OCI-LY3 (cell line): ENCODE measurements around the gene CRCP.

Source experiments
- H2AFZ ChIP-seq: fragments of 200-600, 300-600 bp; shearing (Covaris generic); 2 replicates; pipeline ENCODE4 v1.6.0; 2014; ENCODE audit warnings: antibody characterized with exemption, low read depth, low read length
- H3K27ac ChIP-seq: fragments of 200-600, 300-600 bp; sonication (generic); 2 replicates; pipeline ENCODE4 v1.5.1; 2014; ENCODE audit warnings: mild to moderate bottlenecking, low read length, moderate library complexity, mixed read lengths
- H3K27me3 ChIP-seq: fragments of 200-600, 300-600 bp; sonication (generic); 2 replicates; pipeline ENCODE4 v1.6.1; 2014; ENCODE audit warnings: low read depth, low read length, mixed read lengths
- H3K36me3 ChIP-seq: fragments of 200-600, 300-600 bp; sonication (generic); replicated peaks from 2 replicates; pipeline ENCODE3; 2014; ENCODE audit warnings: low read depth, low read length, mixed read lengths
- H3K4me1 ChIP-seq: fragments of 300-600, 200-600 bp; sonication (generic); 2 replicates; pipeline ENCODE4 v1.6.1; 2014; ENCODE audit warnings: low read length, mixed read lengths
- H3K4me2 ChIP-seq: fragments of 200-600, 300-600 bp; sonication (generic); 2 replicates; pipeline ENCODE4 v1.6.1; 2014; ENCODE audit warnings: low read length, mixed read lengths
- H3K4me3 ChIP-seq: fragments of 300-600, 200-600 bp; sonication (generic); 2 replicates; pipeline ENCODE4 v1.5.1; 2014; ENCODE audit warnings: antibody characterized with exemption, mild to moderate bottlenecking, low read length, moderate library complexity
- H3K79me2 ChIP-seq: fragments of 300-600, 200-600 bp; shearing (Covaris generic); 2 replicates; pipeline ENCODE4 v1.6.1; 2014; ENCODE audit warnings: mild to moderate bottlenecking, low read length, mixed read lengths
- H3K9ac ChIP-seq: fragments of 300-600, 200-600 bp; shearing (Covaris generic); 2 replicates; pipeline ENCODE4 v1.6.0; 2014; ENCODE audit warnings: mild to moderate bottlenecking, low read length, moderate library complexity
- H3K9me3 ChIP-seq: fragments of 200-600, 300-600 bp; shearing (Covaris generic); 2 replicates; pipeline ENCODE4 v1.6.1; 2014; ENCODE audit warnings: low read length, mixed read lengths; ENCODE audit not compliant: insufficient read depth
- H4K20me1 ChIP-seq: fragments of 200-600, 300-600 bp; sonication (generic); 2 replicates; pipeline ENCODE4 v1.6.1; 2016; ENCODE audit warnings: low read length, mixed read lengths; ENCODE audit not compliant: insufficient read depth
- CTCF ChIP-seq: fragments of 200-600, 300-600 bp; sonication (generic); IDR thresholded peaks from 2 replicates; pipeline ENCODE4 v1.5.1; 2014; ENCODE audit warnings: antibody characterized with exemption, low read length, low read depth
- EZH2phosphoT487 ChIP-seq: fragments of 200-600 bp; shearing (Covaris generic); IDR thresholded peaks from 2 replicates; pipeline ENCODE4 v1.6.1; 2018; ENCODE audit warnings: antibody characterized with exemption, mixed run types, low read depth

CRCP gene

GRCh38 chr7:66138994-66139752 is 24.5 kb downstream of the CRCP start:
- Histone ChIP-seq H3K4me2 (no peak overlapping the region), H3K36me3 (peaks cover 33% of the 10 kb centered on the region), H4K20me1 (no peaks in the 10 kb centered on the region), H3K4me3 (no peak overlapping the region), H2AFZ (no peak overlapping the region), H3K4me1 (no peaks in the 10 kb centered on the region), H3K27me3 (no peaks in the 10 kb centered on the region), H3K9me3 (no peaks in the 10 kb centered on the region), H3K79me2 (peaks cover 27% of the 10 kb centered on the region), H3K27ac (no peak overlapping the region), H3K9ac (no peak overlapping the region)
- TF ChIP-seq CTCF = no peak

GRCh38 chr7:66140924-66141323 is 26.3 kb downstream of the CRCP start:
- Histone ChIP-seq H3K79me2 (peaks cover 34% of the 10 kb centered on the region), H3K9me3 (no peaks in the 10 kb centered on the region), H3K4me1 (no peaks in the 10 kb centered on the region), H3K4me2 (no peak overlapping the region), H3K9ac (no peak overlapping the region), H3K27me3 (no peaks in the 10 kb centered on the region), H3K27ac (no peak overlapping the region), H4K20me1 (no peaks in the 10 kb centered on the region), H3K36me3 (peaks cover 32% of the 10 kb centered on the region), H3K4me3 (no peak overlapping the region), H2AFZ (no peak overlapping the region)
- no peak for TF ChIP-seq EZH2phosphoT487
- no peak for TF ChIP-seq CTCF

- no peaks in the 10 kb centered on the region for H4K20me1 ChIP-seq
- peaks cover 34% of the 10 kb centered on the region for H3K79me2 ChIP-seq
- H3K4me2 ChIP-seq = no peak overlapping the region
- no peak overlapping the region for H2AFZ ChIP-seq
- no peak overlapping the region for H3K27ac ChIP-seq
- TF ChIP-seq CTCF = no peak
- peaks cover 41% of the 10 kb centered on the region for H3K36me3 ChIP-seq
- no peaks in the 10 kb centered on the region for H3K27me3 ChIP-seq
- no peaks in the 10 kb centered on the region for H3K4me1 ChIP-seq
- H3K9me3 ChIP-seq = no peaks in the 10 kb centered on the region
- no peak overlapping the region for H3K9ac ChIP-seq
- no peak overlapping the region for H3K4me3 ChIP-seq
Measured at GRCh38 chr7:66142334-66142733, 27.7 kb downstream of the CRCP start.

GRCh38 chr7:66142996-66143395 is 28.3 kb downstream of the CRCP start:
- TF ChIP-seq EZH2phosphoT487 (no peak), CTCF (no peak)
- Histone ChIP-seq H3K4me3 (no peak overlapping the region), H3K4me2 (no peak overlapping the region), H3K27me3 (no peaks in the 10 kb centered on the region), H3K36me3 (peaks cover 41% of the 10 kb centered on the region), H3K9ac (no peak overlapping the region), H3K4me1 (no peaks in the 10 kb centered on the region), H3K27ac (no peak overlapping the region), H4K20me1 (no peaks in the 10 kb centered on the region), H2AFZ (no peak overlapping the region), H3K79me2 (peaks cover 32% of the 10 kb centered on the region), H3K9me3 (no peaks in the 10 kb centered on the region)
